HEK293 (cell line): Measurements from ENCODE around the gene JAGN1.
A peak's percentile ranks its signal among the peaks of the same experiment; 100 is the strongest.

Experiments used
- CTCF ChIA-PET: fragments of 350-600 bp; formaldehyde crosslinking; extraction: SDS; loops from one replicate; lab custom pipeline; 2021; ENCODE audit warnings: antibody characterized with exemption; lab: Yijun Ruan, JAX
- POLR2A ChIA-PET: fragments of 300-600 bp; formaldehyde crosslinking; extraction: SDS; loops from one replicate; lab custom pipeline; 2020; ENCODE audit warnings: antibody characterized with exemption, inconsistent platforms; lab: Yijun Ruan, JAX
- H3K27ac ChIP-seq: fragments of 200-500 bp; sonication (Bioruptor generic); 2 replicates; pipeline ENCODE4 v1.5.1; 2014; ENCODE audit warnings: low read depth, low read length, control low read depth, inconsistent platforms; ENCODE audit errors: extremely low read depth
- H3K36me3 ChIP-seq, 2 experiments: fragments of 200-500 bp in 1 of 2; sonication (Bioruptor generic) in 1 of 2; 1 replicate in 1 of 2; 2 replicates in 1 of 2; pipeline ENCODE4 v1.5.1; 2014 to 2017; ENCODE audit warnings: inconsistent platforms in 2 of 2, low read length in 2 of 2; ENCODE audit not compliant: control insufficient read depth in 2 of 2, insufficient read depth in 1 of 2
- H3K4me1 ChIP-seq: fragments of 200-500 bp; sonication (Bioruptor generic); 2 replicates; pipeline ENCODE4 v1.5.1; 2014; ENCODE audit warnings: mild to moderate bottlenecking, low read length, inconsistent platforms; ENCODE audit not compliant: control insufficient read depth, insufficient read depth
- H3K4me3 ChIP-seq: 2 replicates; pipeline ENCODE4 v1.5.1; 2011; ENCODE audit warnings: low read depth, mild to moderate bottlenecking, control low read depth, low read length, moderate library complexity
- H3K9me3 ChIP-seq: fragments of 200-500 bp; sonication (Bioruptor generic); 2 replicates; pipeline ENCODE4 v1.5.1; 2014; ENCODE audit warnings: low read depth, low read length, inconsistent platforms; ENCODE audit not compliant: control insufficient read depth, insufficient read depth
- ATF2 ChIP-seq: fragments of 450-650 bp; formaldehyde crosslinking; IDR thresholded peaks from 2 replicates; pipeline ENCODE4 v1.5.1; 2016; ENCODE audit warnings: missing biosample characterization, missing genetic modification characterization, low read depth
- EGR2 ChIP-seq: fragments of 450-650 bp; formaldehyde crosslinking; IDR thresholded peaks from 2 replicates; pipeline ENCODE4 v1.5.1; 2016; ENCODE audit warnings: low read depth, missing biosample characterization, missing genetic modification characterization
- SP2 ChIP-seq: fragments of 450-650 bp; formaldehyde crosslinking; IDR thresholded peaks from 2 replicates; pipeline ENCODE4 v1.5.1; 2016; ENCODE audit warnings: missing biosample characterization, missing genetic modification characterization
- TRIM28 ChIP-seq: IDR thresholded peaks from 2 replicates; pipeline ENCODE4 v1.6.1; 2011; ENCODE audit warnings: low read length, control low read depth, borderline replicate concordance
- ZBTB20 ChIP-seq: fragments of 450-650 bp; formaldehyde crosslinking; IDR thresholded peaks from 2 replicates; pipeline ENCODE4 v1.5.1; 2016; ENCODE audit warnings: missing biosample characterization, missing genetic modification characterization
- ZEB2 ChIP-seq: fragments of 450-650 bp; formaldehyde crosslinking; IDR thresholded peaks from 2 replicates; pipeline ENCODE4 v1.5.1; 2016; ENCODE audit warnings: missing biosample characterization, missing genetic modification characterization
- ZNF26 ChIP-seq: fragments of 450-650 bp; formaldehyde crosslinking; IDR thresholded peaks from 2 replicates; pipeline ENCODE4 v1.5.1; 2016; ENCODE audit warnings: missing biosample characterization, missing genetic modification characterization
- ZNF423 ChIP-seq: fragments of 450-650 bp; formaldehyde crosslinking; IDR thresholded peaks from 2 replicates; pipeline ENCODE4 v1.5.1; 2016; ENCODE audit warnings: missing biosample characterization, missing genetic modification characterization
- ZNF513 ChIP-seq: fragments of 450-650 bp; IDR thresholded peaks from 2 replicates; pipeline ENCODE4 v1.5.1; 2018; ENCODE audit warnings: missing biosample characterization, missing genetic modification characterization
- ZNF670 ChIP-seq: fragments of 450-650 bp; formaldehyde crosslinking; IDR thresholded peaks from 2 replicates; pipeline ENCODE4 v1.5.1; 2016; ENCODE audit warnings: missing biosample characterization, missing genetic modification characterization, low read depth
- TF ChIP-seq, protein P1 (sequence below): sonication (generic); formaldehyde crosslinking; IDR thresholded peaks from 2 replicates; pipeline ENCODE4 v1.8.1; 2022; ENCODE audit warnings: mild to moderate bottlenecking, moderate library complexity, missing genetic modification reagents
- TF ChIP-seq, protein P2 (sequence below): fragments of 450-650 bp; formaldehyde crosslinking; optimal IDR thresholded peaks from 2 replicates; pipeline ENCODE3; 2016; ENCODE audit warnings: missing biosample characterization, mild to moderate bottlenecking, missing genetic modification characterization

The JAGN1 gene

GRCh38 chr3:9914559-9915253 lies 24.3 kb downstream of the JAGN1 start:
- ChIA-PET POLR2A (interaction anchor here (0.6 kb wide), 2 partner anchors 13 to 751 kb away, joined by 4 to 8 read pairs; no protein-coding TSS in a partner anchor), CTCF (no interaction called here)
- Histone ChIP-seq H3K27ac (no peak overlapping the region), H3K4me3 (no peak overlapping the region), H3K36me3 (no peaks in the 10 kb centered on the region), H3K4me1 (peaks cover 19% of the 10 kb centered on the region), H3K9me3 (no peaks in the 10 kb centered on the region)
- TF ChIP-seq ZNF26 (tag by site-specific recombination) = no peak
- TF ChIP-seq ZEB2 (tag by site-specific recombination) = peak; percentile 49; the same call in 1 of the 2 replicates

DNA sequence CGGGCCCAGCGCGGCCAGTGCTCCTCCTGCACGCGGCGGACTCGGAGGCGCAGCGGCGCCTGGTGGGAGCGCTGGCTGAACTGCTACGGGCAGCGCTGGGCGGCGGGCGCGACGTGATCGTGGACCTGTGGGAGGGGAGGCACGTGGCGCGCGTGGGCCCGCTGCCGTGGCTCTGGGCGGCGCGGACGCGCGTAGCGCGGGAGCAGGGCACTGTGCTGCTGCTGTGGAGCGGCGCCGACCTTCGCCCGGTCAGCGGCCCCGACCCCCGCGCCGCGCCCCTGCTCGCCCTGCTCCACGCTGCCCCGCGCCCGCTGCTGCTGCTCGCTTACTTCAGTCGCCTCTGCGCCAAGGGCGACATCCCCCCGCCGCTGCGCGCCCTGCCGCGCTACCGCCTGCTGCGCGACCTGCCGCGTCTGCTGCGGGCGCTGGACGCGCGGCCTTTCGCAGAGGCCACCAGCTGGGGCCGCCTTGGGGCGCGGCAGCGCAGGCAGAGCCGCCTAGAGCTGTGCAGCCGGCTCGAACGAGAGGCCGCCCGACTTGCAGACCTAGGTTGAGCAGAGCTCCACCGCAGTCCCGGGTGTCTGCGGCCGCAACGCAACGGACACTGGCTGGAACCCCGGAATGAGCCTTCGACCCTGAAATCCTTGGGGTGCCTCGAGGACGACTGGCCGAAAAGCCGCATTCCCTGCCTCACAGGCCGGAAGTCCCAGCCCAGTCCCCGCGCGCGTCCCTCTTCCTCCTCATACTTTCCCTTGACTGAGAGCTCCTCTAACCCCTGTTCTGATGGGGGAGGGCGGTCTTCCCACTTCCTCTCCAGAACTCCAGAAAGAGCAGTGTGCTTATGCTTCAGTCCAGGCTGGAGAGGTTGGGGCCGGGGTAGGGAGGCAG lies 25.1 kb downstream of the JAGN1 start:
- TF ChIP-seq ZNF513 (tag by site-specific recombination) (0 out of 2 replicates have a peak, but pooled peaks have one; percentile 17), ZNF670 (tag by site-specific recombination) (no peak), ZBTB20 (peak; percentile 99), TRIM28 (no peak), ATF2 (tag by site-specific recombination) (no peak), ZNF423 (0 out of 2 replicates have a peak, but pooled peaks have one; percentile 50), SP2 (tag by site-specific recombination) (peak; percentile 64), EGR2 (tag by site-specific recombination) (0 out of 2 replicates have a peak, but pooled peaks have one; percentile 23)
- TF ChIP-seq, protein P1, sequence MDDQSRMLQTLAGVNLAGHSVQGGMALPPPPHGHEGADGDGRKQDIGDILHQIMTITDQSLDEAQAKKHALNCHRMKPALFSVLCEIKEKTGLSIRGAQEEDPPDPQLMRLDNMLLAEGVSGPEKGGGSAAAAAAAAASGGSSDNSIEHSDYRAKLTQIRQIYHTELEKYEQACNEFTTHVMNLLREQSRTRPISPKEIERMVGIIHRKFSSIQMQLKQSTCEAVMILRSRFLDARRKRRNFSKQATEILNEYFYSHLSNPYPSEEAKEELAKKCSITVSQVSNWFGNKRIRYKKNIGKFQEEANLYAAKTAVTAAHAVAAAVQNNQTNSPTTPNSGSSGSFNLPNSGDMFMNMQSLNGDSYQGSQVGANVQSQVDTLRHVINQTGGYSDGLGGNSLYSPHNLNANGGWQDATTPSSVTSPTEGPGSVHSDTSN (CRISPR knock-in tag) = peak; percentile 49; the same call in 1 of the 2 replicates
- TF ChIP-seq, protein P2, sequence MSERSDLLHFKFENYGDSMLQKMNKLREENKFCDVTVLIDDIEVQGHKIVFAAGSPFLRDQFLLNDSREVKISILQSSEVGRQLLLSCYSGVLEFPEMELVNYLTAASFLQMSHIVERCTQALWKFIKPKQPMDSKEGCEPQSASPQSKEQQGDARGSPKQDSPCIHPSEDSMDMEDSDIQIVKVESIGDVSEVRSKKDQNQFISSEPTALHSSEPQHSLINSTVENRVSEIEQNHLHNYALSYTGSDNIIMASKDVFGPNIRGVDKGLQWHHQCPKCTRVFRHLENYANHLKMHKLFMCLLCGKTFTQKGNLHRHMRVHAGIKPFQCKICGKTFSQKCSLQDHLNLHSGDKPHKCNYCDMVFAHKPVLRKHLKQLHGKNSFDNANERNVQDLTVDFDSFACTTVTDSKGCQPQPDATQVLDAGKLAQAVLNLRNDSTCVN (tag by site-specific recombination) = peak; percentile 28
- TF ChIP-seq, all 188 proteins: peak for 7
- ChIA-PET POLR2A (interaction anchor here (1.4 to 2.6 kb wide), 7 partner anchors 11 to 31 kb away, joined by 4 to 23 read pairs (median 6); partner anchors contain the start of genes CRELD1, IL17RE and JAGN1), CTCF (interaction anchor here (0.7 to 0.9 kb wide), 2 partner anchors 22 to 67 kb away, joined by 3 read pairs; no protein-coding TSS in a partner anchor)
- H3K27ac ChIP-seq = peak overlapping the region; percentile 54; the same call in 1 of the 2 replicates
- no peaks in the 10 kb centered on the region for H3K36me3 ChIP-seq
- peak overlapping the region; percentile 4 for H3K4me3 ChIP-seq
- H3K4me1 ChIP-seq = peaks cover 19% of the 10 kb centered on the region
- no peaks in the 10 kb centered on the region for H3K9me3 ChIP-seq
